ENCODE measurements around the gene PRF1.
"Not testable (repeated sequence)": the region's sequence is repeated elsewhere in the genome, so short reads cannot be mapped to it uniquely, and the experiment has no call there.

DNA sequence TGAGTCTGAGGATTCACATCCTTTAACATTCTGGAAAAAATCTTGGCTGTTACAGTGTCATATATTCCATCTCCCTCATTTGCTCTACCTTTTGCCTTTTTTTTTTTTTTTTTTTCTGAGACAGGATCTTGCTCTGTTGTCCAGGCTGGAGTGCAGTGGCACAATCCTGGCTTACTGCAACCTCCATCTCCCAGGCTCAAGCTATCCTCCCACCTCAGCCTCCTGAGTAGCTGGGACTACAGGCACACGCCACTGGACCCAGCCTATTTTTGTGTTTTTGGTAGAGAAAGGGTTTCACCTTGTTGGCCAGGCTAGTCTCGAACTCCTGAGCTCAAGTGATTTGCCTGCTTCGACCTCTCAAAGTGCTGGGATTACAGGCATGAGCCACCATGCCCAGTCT is 11.8 kb upstream of the PRF1 start:
- TF ChIP-seq CTCF, POLR2A (IDR thresholded peaks at IDR 0.05): not testable (repeated sequence)

Measured in tibial nerve (tissue), 3 donors.